ENCODE measurements around the gene STT3B.

Gene STT3B

GRCh38 chr3:31648286-31648968, 115.7 kb downstream of the STT3B start:
- DNase-seq (ENCODE audit: low spot score), result no peak

- no peak for DNase-seq (ENCODE audit: low spot score)
Observed at GRCh38 chr3:31652296-31652695, 119.6 kb downstream of the STT3B start.

- no peak for DNase-seq (ENCODE audit: low spot score)
Observed at GRCh38 chr3:31653464-31653863, 120.7 kb downstream of the STT3B start.

DNA sequence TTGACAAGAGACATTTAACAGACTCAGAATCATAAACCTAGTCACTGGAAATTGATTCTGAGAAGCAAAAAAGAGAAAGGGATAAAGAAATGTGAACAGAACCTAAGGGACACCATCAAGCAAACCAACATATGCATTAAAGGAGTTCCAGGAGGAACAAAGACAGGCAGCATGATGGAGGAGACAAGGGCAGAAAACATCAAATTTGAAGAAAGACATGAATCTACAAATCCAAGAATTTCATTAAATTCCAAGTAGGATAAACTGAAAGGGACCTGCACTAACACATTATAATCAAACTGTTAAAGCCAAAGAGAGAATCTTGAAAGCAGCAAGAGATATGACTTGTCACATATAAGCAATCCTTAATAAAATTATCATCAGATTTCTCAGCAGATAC, 122.3 kb downstream of the STT3B start:
- no peak for DNase-seq (ENCODE audit: low spot score)

GRCh38 chr3:31659246-31659645, 126.5 kb downstream of the STT3B start:
- DNase-seq (ENCODE audit: low spot score), result no peak

DNA sequence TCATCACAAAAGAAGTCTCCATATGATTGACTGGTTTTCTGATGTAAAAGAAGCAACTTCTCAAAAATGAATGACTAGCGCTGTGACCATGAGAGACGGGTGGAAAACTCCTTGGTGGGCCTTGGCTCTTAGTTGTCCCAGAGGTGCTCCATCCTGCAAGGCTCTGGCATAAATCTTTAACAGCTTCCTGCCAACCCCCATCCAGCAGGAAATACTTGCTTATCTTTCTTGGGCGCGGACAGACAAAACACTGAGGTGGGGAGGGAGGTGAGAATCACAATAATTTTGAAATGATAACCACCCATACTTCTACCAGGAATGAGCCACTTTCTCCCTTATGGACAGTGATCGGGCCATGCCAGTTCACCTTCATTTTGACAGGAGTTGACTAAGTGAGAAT, 128.6 kb downstream of the STT3B start:
- no peak for DNase-seq (ENCODE audit: low spot score)

GRCh38 chr3:31661993-31662670, 129.4 kb downstream of the STT3B start:
- no peak for DNase-seq (ENCODE audit: low spot score)

- DNase-seq (ENCODE audit: low spot score), result no peak
Observed at GRCh38 chr3:31664031-31664430, 131.3 kb downstream of the STT3B start.

DNA sequence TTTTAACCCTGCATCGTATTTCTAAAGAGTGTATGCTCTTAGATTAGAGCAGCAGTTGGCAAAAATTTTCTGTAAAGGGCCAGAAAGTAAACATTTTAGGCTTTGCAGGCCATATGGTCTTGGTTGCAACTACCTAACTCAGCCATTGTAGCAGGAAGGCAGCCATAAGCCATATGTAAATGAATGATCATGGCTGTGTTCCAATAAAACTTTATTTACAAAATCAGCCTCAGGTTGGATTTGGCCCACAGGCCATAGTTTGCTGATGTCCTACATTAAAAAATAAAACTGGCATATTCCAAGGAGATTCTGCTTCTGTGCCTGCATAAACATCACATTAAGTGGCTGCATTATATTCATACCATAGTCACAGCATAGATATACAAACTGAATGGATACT, 134.9 kb downstream of the STT3B start:
- no peak for DNase-seq (ENCODE audit: low spot score)

DNA sequence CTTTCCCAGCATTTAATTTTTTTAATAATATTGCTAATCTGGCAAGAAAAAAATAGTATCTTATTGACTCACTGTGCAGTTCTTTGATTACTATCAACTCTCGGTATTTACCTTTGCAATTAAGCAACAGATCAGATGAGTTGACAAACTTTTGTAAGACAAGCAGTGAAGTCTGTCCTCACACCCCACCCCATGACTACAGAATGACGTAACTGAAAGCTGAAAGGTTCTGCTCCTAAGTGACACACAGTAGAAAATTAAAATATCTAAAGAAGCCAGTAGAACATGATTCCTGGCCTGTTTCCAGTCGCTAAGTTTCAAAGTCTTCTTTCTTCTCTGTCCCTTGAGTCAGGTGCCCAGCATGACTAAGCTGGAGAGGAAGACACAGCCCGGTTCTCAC, 135.5 kb downstream of the STT3B start:
- no peak for DNase-seq (ENCODE audit: low spot score)

- DNase-seq (ENCODE audit: low spot score), result no peak
Observed at GRCh38 chr3:31670136-31670535, 137.4 kb downstream of the STT3B start.

DNA sequence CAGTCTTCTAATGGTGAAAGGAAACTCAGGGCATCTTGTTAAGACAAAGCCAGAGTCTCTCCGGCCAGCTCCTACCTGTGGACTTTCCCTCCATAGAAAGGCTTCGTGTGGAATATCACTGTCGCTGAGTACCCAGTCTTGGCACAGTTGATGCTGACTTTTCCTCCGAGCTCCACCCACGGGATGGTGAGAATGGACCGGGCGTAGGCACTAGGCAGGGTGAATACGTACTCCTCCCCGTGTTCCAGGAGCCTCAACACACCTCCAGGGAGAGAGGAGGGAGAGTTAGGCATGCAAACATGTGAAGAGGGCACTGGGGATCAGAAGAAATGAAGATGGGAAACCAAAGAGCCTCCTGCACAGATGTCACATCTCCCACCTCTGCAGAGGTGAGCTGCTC, 138.0 kb downstream of the STT3B start:
- no peak for DNase-seq (ENCODE audit: low spot score)

- no peak for DNase-seq (ENCODE audit: low spot score)
Observed at GRCh38 chr3:31671451-31671850, 138.7 kb downstream of the STT3B start.

- DNase-seq (ENCODE audit: low spot score), result no peak
Observed at GRCh38 chr3:31671976-31672375, 139.3 kb downstream of the STT3B start.

GRCh38 chr3:31673950-31674349, 141.2 kb downstream of the STT3B start:
- no peak for DNase-seq (ENCODE audit: low spot score)

DNA sequence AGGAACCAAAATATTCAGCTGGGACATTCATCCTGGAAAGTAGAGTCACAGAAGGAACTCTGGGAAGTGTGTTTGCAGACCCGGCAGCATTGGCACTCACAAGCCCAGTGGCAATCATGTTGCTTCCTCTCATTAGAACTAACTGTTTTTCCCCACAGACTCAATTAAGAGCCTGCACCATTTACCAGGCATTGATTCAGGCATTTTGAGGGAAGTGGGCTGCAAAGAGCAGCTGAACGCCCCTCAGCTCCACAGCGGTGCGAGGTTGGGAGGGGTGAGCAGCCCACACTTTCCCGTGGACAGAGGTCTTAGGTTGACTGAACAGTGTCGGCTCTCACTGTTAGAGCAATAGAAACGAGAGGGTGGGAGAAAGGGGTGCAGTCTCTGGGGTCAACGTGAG, 143.8 kb downstream of the STT3B start:
- DNase-seq (ENCODE audit: low spot score), result no peak

- DNase-seq (ENCODE audit: low spot score), result no peak
Observed at GRCh38 chr3:31680072-31680870, 147.5 kb downstream of the STT3B start.
